Measurements from ENCODE around the gene SNED1.

SNED1 gene

DNA sequence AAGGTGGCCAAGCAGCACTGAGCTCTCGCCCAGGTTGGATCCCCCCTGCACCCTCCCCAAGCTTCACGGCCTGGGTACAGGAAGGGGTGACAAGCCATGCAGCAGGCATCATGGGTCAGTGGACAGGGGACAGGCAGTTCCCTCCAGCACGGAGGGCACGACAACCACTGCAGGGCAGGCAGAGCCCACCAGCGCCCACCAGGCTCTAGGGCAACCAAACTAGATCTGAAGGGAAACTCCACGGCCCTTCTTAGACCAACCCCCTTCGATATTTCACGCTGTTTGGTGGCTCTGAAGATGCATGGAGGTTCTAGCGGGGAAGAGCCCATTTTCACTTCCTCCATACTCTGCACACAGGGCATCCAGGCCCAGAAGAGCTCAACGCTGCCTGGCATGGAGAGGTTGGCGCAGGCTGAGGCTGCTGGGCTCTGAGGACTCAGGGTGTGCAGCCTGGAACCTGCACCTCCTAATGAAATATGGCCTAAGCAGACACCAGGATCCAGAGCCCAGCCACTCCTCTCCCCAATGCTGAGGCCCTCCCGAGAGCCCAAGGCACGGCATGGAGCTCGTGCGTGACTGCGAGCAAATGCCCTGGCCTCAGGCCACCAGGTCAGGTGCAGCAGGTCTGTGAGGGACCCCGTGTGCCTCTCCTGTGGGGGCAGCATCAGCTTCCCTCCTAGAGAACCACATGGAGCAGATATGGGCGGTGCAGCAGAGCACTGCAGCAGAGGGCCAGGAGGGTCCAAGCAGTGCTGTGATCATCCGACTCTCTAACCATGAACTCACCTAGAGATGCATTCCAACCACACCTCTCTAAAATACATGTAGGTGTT, 112.4 kb downstream of the SNED1 start:
- DNase-seq, result no peak

DNA sequence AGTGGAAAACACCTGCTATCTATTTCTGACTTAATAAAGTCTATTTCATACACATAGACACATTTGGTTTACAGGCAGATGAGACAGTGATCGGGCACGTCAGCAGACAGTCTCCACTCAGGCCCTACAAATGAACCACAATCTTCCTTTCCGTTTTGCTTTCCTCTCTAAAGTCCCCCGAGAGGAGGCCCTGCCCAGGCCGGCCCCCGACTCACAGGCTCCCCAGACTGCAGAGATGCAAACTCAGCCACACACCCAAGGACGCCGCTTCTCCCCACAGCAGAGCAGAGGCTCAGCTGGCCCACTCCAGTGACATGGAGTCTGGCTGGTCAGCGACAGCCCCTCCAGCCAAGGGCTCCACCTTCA, 113.0 kb downstream of the SNED1 start:
- DNase-seq, result no peak

DNA sequence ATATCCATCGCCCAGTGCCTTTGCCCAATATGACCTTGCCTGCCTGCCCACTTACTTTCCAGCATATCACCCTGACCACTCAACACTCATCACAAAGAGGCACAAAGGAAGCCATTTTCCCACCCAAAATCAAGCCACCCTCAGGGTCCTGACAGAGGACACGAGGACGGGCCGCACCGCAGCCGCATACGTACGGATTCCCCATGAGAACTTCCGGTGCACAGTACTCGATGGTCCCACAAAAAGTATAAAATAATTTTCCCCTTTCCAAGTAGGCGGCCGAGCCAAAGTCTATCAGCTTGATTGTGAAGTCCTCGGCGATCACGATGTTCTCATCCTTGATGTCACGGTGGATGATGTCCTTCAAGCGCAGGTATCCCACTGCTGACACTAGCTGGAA, 113.6 kb downstream of the SNED1 start:
- DNase-seq, result no peak

DNA sequence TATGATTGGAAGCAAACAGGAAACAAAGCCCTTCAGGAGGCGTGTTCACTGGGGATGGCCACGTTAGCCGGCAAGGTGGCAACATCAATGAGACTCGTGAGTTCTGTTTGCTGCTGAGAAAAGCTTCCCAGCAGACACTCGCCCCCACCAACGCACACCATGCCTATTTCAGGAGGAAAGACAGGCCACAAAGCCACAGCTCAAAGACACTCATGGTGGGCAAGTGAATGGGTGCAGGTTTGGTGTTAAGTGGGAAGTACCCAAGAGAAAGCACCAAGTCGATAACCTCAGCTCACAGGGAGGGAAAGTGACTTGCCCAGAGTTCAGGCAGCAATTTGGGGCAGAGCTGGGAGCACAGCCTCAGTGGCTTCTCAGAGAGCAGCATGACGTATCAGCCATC, 114.2 kb downstream of the SNED1 start:
- no peak for DNase-seq

DNA sequence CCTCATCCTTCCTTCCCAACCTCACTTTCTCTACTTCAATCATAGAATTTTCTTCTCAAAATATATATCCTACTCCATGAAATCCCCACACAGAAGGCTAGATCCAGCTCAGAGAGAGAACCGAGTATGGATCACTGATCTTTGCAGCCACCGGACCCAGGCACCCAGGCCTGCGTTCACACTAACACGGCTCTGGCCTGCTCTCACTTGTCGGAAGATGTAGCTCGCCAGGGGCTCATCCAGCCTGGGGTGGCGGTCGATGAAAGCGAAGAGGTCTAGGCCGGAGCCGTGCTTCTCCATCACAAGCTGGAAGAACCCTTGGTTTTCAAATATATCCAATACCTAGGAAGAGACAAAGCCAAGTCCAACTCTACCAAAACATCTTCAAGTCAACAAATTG, 116.4 kb downstream of the SNED1 start:
- no peak for DNase-seq

DNA sequence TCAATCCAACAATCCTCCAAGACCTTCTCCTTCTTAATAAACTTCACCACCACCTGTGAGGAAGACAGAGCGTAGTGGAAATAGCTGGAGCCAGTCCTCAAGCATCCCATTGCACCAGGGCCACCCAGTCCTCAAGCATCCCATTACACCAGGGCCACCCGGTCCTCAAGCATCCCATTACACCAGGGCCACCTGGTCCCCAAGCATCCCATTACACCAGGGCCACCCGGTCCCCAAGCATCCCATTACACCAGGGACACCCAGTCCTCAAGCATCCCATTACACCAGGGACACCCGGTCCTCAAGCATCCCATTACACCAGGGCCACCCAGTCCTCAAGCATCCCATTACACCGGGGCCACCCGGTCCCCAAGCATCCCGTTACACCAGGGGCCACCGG, 116.9 kb downstream of the SNED1 start:
- no peak for DNase-seq

DNA sequence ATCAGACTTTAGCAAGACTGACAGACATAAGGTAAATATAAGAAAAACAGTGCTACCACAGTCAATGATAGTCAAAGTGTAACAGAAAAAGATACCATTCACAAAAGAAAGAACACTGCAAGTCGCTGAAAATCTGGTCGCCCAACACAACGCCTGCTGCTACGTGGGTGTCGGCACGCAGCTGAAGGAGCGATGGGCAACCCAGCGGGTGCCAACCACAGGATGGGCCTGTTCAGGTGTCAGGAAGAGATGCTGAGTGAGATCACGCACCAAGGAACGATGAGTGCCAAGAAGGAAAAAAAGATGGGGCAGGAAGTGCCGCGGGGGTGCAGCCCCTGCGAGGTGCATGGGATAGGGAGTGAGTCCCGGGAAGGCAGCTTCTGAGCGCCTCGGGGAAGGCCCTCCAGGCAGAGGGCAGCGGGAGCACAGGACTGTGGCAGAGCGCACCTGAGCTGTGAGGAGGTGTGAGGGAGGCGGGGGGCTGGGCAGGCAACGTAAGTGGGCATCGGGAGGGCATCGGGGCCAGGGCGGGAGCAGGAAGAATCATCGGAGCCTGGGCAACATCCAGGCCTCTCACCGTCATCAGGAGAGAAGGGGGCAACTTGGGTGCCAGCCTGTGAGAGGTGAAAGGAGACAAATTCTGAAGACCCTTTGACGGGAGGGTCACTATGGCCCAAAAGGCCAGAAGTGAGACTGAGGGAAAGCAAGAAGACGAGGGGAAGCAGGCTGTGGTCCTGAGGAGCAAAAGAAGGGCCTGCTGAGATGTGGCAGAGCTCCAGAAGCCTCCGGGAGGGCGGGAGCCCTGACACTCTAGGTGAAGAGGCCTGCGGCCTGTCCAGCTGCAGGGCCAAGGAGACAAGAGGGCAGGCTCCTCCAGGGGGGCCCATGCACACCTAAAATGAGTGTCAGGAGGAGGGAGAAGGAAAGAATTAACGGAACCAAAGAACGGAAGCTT, 118.5 kb downstream of the SNED1 start:
- no peak for DNase-seq

DNA sequence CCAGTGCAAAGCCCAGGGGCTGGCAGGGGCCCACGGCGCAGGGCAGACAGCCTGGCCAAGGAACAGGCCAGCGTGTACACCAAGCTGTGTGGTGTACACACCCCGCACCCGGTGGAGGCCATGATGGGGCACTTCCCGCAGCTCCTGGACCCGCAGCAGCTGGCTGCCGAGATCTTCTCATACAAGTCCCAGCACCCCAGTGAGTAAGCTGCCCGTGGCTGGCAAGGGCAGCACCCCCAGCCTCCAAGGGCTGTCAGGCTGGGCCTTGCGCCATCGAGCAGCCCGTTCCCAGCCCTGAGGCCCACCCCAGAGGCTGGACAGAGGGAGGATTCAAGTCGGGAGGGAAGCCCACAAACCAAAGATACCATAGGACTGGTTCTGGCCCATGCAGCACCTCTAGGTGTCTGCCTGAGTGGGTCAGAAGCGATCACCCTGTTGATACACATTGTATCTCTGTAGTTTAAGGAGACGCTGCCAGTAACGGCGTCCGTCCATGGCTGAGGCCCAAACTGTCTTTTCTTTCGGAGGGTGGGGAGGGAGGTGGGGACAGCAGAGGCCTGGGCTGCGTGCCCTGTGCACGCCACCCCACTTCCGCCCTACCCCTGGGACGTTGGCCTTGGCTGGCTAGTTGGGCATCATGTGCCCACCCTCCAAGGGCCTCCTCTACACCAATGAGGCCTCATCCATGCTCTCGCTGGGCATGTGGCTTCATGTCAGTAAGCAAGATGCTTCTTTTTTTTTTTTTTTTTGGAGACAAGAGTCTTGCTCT, 120.5 kb downstream of the SNED1 start:
- DNase-seq, result no peak

DNA sequence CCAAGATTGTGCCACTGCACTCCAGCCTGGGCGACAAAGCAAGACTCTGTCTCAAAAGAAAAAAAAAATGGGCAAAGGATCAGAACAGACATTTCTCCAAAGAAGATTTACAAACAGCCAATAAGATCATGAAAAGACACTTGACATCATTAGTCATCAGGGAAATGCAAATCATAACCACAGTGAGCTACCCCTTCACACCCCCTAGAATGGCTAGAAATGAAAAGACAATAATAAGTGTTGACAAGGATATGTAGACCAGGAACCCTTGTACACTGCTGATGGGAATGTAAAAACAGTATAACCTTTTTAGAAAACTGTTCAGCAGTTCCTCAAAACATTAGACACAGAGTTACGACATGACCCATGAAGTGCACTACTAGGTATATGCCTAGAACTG, 122.0 kb downstream of the SNED1 start:
- no peak for DNase-seq

DNA sequence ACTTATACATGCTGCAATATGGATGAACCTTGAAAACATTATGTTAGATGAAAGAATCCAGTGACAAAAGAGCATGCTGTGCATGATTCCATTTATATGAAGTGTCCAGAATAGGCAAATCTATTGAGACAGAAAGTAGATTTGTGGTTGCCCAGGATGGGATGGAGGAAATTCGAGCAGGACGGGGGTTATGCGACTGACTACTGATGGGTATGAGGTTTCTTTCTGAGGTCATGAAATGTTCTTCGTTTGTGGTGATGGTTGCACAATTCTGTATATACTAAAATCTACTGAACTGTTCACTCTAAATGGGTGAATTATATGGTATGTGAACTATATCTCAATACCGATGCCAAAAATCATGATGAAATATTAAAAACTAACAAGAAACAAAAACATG, 122.6 kb downstream of the SNED1 start:
- DNase-seq, result no peak

DNA sequence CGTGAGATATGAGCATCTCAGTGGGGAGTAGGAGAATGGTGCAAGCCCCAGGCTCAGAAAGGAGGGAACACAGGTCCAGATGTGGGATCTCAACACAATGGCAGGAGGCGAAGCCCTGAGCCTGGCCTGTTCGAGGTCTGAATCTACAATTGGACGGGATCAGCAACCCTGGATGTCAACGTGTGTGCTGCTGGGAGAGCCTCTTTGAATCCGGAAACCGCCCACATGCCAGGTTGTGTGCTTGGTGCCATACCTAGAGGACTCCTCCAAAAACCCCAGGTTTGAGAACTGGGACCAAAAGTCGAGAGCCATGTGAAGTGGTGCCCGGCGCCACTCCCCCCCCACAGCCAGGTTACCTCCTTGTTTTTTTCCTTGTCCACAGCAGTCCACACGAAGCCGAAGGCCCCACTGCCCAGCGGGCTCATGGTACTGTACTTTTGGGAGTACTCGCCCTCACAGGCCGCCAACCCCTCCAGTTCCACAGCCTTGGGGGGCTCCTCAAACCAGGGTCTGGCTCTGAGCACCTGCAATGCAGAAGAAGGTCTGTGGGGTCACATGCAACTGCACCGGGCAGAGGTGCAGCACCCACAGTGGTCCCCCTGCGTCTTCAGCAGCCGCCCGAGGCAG, 124.1 kb downstream of the SNED1 start:
- DNase-seq, result no peak

DNA sequence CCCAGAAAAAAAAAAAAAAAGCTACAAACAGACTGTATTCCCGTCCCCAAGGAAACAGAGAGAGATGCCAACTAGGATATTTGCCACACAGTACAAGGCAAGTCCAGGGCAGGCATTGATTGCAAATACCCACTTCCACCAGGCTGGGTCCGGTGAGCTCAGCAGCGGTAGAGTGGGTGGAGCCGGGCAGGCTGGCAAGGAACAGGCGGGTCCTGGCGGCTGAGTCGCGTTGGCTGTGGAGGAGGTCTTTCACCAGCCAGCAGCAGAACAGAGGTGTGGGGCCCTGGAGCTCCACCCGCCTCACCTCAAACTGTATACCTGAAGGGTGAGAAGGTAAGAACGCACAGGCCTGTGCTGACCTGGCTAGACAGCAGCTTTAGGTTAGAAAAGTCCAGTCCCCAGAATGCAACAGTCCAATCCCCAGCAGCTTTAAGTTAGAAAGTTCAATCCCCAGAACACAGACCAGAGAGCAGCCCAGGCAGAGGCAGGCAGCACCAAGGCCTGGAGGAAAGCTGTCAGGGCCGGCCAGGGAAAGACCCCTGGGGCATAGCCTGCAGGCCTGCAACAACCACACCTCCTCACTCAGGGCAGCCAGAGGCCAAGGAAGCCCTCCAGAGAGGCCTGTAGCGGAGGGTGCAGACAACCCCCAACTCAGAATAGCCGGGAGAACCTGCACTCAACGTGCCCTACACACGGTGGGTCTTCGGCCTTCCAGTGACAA, 125.6 kb downstream of the SNED1 start:
- peak in 1 of 2 donors; percentile 40 for DNase-seq

DNA sequence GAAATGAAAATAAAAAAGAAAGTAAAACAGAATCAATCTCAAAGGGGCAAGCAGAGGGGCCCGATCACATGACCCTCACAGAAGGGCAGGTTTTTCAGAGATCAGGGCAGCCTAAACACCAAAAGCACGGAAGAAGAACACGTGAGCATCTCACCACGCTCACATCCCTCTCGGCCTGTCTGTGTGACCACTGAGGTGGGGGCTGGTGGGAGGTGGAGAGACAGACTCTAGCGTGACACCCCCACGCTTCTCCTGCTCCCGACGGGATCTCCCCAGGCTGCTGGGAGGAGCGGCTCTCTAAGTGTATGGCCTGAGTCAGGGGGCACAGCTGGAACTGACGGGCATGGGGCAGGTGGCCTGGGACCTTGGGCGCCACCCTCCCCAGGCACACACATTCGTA, 127.2 kb downstream of the SNED1 start:
- no peak for DNase-seq

DNA sequence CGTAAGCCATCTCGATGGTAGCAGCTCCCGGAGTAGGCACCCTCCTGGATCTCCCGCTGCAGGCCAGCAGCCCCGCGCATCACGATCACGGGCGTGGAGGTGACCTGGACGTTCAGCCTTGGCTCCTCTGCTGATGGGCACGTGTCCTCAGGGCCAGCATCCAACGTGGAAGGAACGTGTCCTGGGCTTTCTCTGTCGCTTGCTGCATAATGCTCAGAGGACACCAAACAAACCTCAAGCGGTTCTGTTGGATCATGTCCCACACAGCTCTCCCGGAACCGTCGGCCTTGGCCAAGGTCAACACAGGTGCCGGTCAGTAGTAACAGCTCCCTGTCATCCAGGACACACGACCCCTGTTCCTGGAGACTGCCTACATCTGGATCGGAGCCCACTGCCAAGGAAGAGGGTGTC, 127.8 kb downstream of the SNED1 start:
- DNase-seq, result no peak

DNA sequence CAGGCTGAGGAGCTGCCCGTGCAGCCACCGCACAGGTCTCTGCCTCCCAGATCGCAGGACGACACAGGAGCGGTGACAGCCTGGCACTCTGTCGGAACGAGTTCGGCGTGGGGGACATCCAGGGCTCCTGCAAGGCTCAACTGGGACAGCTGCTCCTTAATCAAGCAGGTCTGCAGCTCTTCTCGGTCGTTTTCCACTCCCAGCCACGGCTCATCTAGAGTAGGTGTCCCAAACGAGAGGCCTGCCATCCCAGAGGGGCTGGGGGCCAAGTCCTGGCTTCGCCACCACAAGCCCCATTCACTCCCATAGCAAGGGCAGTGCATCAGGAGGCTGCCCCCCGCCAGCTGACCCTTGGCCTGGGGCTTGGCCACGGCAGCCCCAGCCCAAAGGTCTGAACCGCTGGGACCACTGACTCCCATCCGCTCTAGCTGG, 128.4 kb downstream of the SNED1 start:
- DNase-seq, result no peak

DNA sequence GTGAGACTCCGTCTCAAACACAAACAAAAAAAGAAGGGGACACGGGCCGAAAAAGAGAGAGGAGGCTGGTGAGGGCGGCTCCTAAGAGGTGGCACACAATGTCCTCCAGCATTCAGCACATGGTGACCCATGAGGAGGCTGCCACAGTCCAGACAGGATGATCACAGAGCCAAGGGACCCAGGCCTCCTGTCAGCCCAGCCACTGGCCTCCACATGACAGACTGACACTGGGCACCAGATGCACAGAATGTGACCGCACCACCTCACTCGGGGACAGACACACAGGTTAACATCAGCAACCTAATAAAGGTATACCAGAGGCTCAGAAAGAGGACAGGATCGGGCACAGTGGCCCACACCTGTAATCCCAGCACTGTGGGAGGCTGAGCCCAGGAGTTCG, 129.8 kb downstream of the SNED1 start:
- DNase-seq, result no peak

DNA sequence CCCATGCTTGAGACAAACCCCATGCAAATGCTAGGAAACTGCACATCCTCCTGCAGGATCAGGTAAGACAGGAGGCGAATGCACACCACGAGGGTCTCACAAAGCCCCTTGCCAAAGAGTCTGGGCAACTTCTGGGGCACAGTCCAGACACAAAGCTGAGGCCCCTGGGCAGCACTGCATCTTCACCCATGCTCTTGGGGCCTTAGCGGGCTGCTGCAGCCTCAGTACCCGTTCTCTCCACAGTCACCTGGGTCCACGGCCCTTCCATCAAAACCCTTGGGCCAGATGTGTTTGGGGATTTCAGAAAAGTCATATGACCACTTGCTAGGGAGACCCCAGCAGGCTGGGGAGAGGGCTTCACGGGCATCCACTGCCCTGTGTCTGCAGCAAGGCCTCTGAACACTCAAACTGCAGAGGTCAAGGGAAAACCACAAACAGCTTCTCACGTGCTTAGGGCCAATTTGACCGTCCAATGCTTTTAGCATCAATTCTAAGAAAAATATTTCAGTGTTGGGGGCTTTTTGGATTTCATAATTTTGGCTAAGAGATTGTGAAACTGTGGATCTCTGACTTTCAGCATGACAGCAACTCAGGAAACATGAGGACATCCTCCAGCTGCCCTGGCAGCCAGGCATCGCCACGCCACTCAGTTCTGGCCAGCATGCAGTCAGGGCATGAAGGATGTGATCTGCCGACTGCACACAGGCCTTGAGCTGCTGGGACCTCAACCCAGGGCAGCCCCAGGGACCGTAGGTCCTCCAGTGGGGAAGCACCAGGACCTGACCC, 130.9 kb downstream of the SNED1 start:
- DNase-seq, result no peak

DNA sequence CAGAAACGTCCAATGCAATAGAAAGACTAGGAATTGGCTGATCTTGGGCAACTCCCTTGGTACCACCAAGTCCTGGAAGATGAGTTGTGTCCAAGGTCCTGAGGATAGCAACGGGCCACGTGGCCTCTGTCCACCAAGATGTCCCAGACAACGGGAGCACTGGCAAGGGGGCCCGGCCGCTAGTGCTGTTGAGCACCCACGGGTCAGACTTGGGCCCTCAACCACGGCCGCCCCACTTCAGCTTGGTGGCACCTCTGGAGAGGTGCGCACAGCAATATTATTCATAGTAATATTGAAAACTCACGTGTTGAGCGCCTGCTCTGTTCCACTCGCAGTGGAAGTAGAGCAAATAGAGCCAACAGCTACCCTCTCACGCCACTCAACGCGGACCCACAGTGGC, 131.9 kb downstream of the SNED1 start:
- no peak for DNase-seq

DNA sequence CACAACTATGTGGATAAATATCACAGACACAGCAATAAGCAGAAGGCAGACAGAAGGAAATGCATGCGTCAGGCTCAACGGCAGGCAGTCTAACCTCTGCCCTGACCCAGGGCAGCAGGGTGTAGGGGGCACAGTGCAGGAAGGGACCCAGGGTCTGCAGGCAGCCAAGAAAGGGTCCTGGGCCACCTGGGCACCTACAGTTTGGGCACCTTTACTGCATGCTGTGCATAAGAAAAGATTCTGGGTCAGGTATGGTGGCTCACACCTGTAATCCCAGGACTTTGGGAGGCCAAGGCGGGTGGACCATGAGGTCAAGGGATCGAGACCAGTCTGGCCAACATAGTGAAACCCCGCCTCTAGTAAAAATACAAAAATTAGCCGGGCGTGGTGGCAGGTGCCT, 133.1 kb downstream of the SNED1 start:
- no peak for DNase-seq

DNA sequence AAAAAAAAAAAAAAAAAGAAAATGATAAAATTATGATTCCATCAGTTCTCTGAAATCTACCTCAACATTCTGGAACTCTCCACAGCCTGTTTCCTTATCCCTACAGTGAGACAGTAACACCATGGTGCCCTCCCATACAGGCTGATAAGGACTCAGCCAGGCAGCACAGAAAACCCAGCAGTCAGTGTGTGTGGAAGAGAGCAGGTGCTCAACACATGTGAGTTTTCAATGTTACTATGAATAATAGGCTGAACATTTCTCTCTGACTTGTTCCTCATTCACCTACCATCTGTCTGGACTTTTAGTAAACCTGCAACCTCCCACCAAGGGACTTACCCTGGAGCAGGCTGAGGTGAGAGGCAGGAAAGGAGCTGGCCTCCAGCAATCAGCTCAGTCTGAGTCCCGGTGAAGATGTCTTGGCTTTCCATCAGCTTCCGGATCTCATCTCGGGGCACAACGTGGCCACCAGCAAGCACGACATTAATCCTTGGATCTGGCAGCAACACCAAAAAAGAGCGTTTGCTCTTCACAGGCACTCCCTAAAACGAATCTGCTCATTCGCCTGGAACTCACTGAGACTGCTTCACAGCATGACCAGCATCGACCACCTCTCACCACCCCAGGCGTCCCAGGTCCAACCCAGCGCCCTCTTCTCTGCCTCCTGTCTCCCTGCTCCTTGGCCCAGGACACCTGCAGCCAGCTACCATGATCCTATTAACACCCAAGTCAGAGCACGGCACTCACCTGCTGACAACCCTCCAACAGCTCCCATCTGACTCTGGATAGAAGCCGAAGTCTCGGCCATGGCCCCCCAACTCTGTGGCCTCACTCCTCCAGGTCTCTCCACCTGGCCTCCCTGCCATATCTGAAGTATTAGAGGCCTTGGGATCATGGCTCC, 134.4 kb downstream of the SNED1 start:
- no peak for DNase-seq
